A549 (cell line): Measurements from ENCODE around the gene TMEM53.

Source experiments
- CTCF ChIP-seq: fragments of >200 bp; sonication (Bioruptor Twin); formaldehyde crosslinking; IDR thresholded peaks from 3 replicates; pipeline ENCODE4 v1.5.1; 2016
- EP300 ChIP-seq, 2 experiments: fragments of >200 bp; sonication (Bioruptor Twin); formaldehyde crosslinking; IDR thresholded peaks; 2 replicates in 1 of 2; 3 replicates in 1 of 2; pipeline ENCODE4 v1.6.1; 2016 to 2017
- HDAC2 ChIP-seq: fragments of 200-600 bp; sonication (generic); IDR thresholded peaks from 2 replicates; pipeline ENCODE4 v1.6.1; 2016
- MAX ChIP-seq: IDR thresholded peaks from 2 replicates; pipeline ENCODE4 v1.6.1; 2012
- NR3C1 ChIP-seq: fragments of >200 bp; sonication (Bioruptor Twin); formaldehyde crosslinking; IDR thresholded peaks from 3 replicates; pipeline ENCODE4 v1.6.1; 2017

- no peak for TF ChIP-seq EP300 (IDR thresholded peaks at IDR 0.05)
- TF ChIP-seq NR3C1: no peak
- no peak for TF ChIP-seq CTCF
- TF ChIP-seq MAX: no peak
- TF ChIP-seq HDAC2: no peak
Measured at GRCh38 chr1:44700573-44700972, 26.3 kb upstream of the TMEM53 start.
